Panc1 (cell line): ENCODE data around the gene PKP2.

Experiments
- CTCF ChIP-seq: fragments of 450-650 bp; IDR thresholded peaks from 2 replicates; pipeline ENCODE4 v1.5.1; 2017; ENCODE audit warnings: mild to moderate bottlenecking
- POLR2AphosphoS5 ChIP-seq: IDR thresholded peaks from 2 replicates; pipeline ENCODE4 v1.6.1; 2012; ENCODE audit warnings: mild to moderate bottlenecking, low read depth, low read length, moderate library complexity
- REST ChIP-seq, 2 experiments: IDR thresholded peaks; 2 replicates each; pipeline ENCODE4 v1.6.1; 2011 to 2012; ENCODE audit warnings: low read depth in 2 of 2, control low read depth in 1 of 2, low read length in 1 of 2, mild to moderate bottlenecking in 1 of 2, moderate library complexity in 1 of 2; ENCODE audit not compliant: insufficient read depth in 1 of 2
- SIN3A ChIP-seq: IDR thresholded peaks from 2 replicates; pipeline ENCODE4 v1.6.1; 2012; ENCODE audit warnings: low read depth, mild to moderate bottlenecking, low read length, moderate library complexity, borderline replicate concordance; ENCODE audit not compliant: insufficient read depth
- TCF7L2 ChIP-seq: IDR thresholded peaks from 2 replicates; pipeline ENCODE4 v1.6.1; 2011; ENCODE audit warnings: mild to moderate bottlenecking, low read depth, low read length, inconsistent platforms

GRCh38 chr12:32863128-32863527 lies 33.4 kb downstream of the PKP2 start:
- TF ChIP-seq CTCF (no peak), POLR2AphosphoS5 (no peak), REST (IDR thresholded peaks at IDR 0.05; ENCODE audit: insufficient read depth in 1 of 2, low read depth in 2 of 2, low read length in 1 of 2) (no peak), TCF7L2 (no peak), SIN3A (no peak)
